ENCODE results near the gene NEK10. TPM values are rescaled to one million over a fixed set of nuclear protein-coding genes. Genes with fewer than 3 reads are reported as not detected.
"Not testable (repeated sequence)": the region's sequence is repeated elsewhere in the genome, so short reads cannot be mapped to it uniquely, and the experiment has no call there.

Gene NEK10
- total and polyA plus RNA-seq, 2 of the 4 experiments (the other 2 are of a cell fraction), result 2.2 to 6.6 TPM

GRCh38 chr3:27302891-27303290, 66.3 kb downstream of the NEK10 start:
- POLR2A ChIA-PET (ENCODE audit: unreplicated experiment), result no interaction called here

GRCh38 chr3:27298981-27299380, 70.2 kb downstream of the NEK10 start:
- H3K56ac ChIP-seq (ENCODE audit: extremely low read depth, insufficient read depth, low read length); H3K4me3 ChIP-seq (ENCODE audit: insufficient read depth, low read depth, low read length); H2AK9ac ChIP-seq (replicated peaks; ENCODE audit: low read depth, low read length, poor library complexity); H3K4ac ChIP-seq (ENCODE audit: low read depth, low read length); BruUV-seq (replicated peaks); H3K79me1 ChIP-seq (ENCODE audit: low read depth in 1 of 2, low read length in 2 of 2); H3K36me3 ChIP-seq (ENCODE audit: control insufficient read depth, insufficient read depth, low read length); H3K4me2 ChIP-seq (ENCODE audit: low read depth, low read length); H2AK5ac ChIP-seq (ENCODE audit: low read depth, low read length); H4K20me1 ChIP-seq (ENCODE audit: insufficient read depth, low read length); in situ Hi-C loops (cut with MboI; ENCODE audit: low sequenced_read_pairs); H3K9me3 ChIP-seq (ENCODE audit: control insufficient read depth, insufficient read depth, low read length); H3K23ac ChIP-seq (ENCODE audit: low read depth, low read length); intact Hi-C loops (cut with micrococcal nuclease); H3K9me1 ChIP-seq (ENCODE audit: insufficient read depth, low read length); H2BK5ac ChIP-seq (ENCODE audit: low read depth, low read length, poor library complexity, severe bottlenecking); H2BK20ac ChIP-seq (ENCODE audit: low read depth, low read length); H3K14ac ChIP-seq (replicated peaks; ENCODE audit: low read depth, low read length); H2BK15ac ChIP-seq (ENCODE audit: low read depth, low read length); H3K9ac ChIP-seq (ENCODE audit: low read depth, low read length); H4K91ac ChIP-seq (ENCODE audit: insufficient read depth, low read depth, low read length); H4K8ac ChIP-seq (ENCODE audit: low read depth in 2 of 2, low read length in 2 of 2); DNase-seq; H2AFZ ChIP-seq (replicated peaks; ENCODE audit: low read length, poor library complexity); H3K18ac ChIP-seq (ENCODE audit: low read depth, low read length); POLR2A ChIA-PET (ENCODE audit: unreplicated experiment); H4K5ac ChIP-seq (ENCODE audit: low read depth, low read length); ATAC-seq (ENCODE audit: low read depth); H3K27ac ChIP-seq (ENCODE audit: insufficient read depth, low read length); H3K4me1 ChIP-seq (ENCODE audit: control insufficient read depth, insufficient read depth, low read length); H3K27me3 ChIP-seq (ENCODE audit: control insufficient read depth, insufficient read depth, low read length); CTCF ChIA-PET; dilution Hi-C loops (cut with HindIII; ENCODE audit: low sequenced_read_pairs, unreplicated experiment); H2BK120ac ChIP-seq (ENCODE audit: low read depth, low read length): not testable (repeated sequence)
- WGBS, 2 experiments (ENCODE audit: extremely low coverage in 2 of 2, insufficient read length in 1 of 2), result 80% methylated on average over 2 of the region's 2 CpGs; no CpG with 5 or more reads in 1 of the 2 experiments

More at GRCh38 chr3:27302891-27303290, 66.3 kb downstream of the NEK10 start:
- Histone ChIP-seq H3K9me1 (ENCODE audit: insufficient read depth, low read length) (no peaks in the 10 kb centered on the region), H3K14ac (replicated peaks; ENCODE audit: low read depth, low read length) (no peak overlapping the region), H3K4me2 (ENCODE audit: low read depth, low read length) (no peak overlapping the region), H3K27me3 (ENCODE audit: control insufficient read depth, insufficient read depth, low read length) (no peaks in the 10 kb centered on the region), H3K4ac (ENCODE audit: low read depth, low read length) (no peak overlapping the region), H2BK5ac (ENCODE audit: low read depth, low read length, poor library complexity, severe bottlenecking) (no peak overlapping the region), H3K36me3 (ENCODE audit: control insufficient read depth, insufficient read depth, low read length) (peaks cover 7% of the 10 kb centered on the region), H2BK15ac (ENCODE audit: low read depth, low read length) (no peak overlapping the region), H3K9ac (ENCODE audit: low read depth, low read length) (no peak overlapping the region), H3K27ac (ENCODE audit: insufficient read depth, low read length) (no peak overlapping the region), H2AK5ac (ENCODE audit: low read depth, low read length) (no peak overlapping the region), H3K9me3 (ENCODE audit: control insufficient read depth, insufficient read depth, low read length) (peaks cover 7% of the 10 kb centered on the region), H3K23ac (ENCODE audit: low read depth, low read length) (no peak overlapping the region), H2AK9ac (replicated peaks; ENCODE audit: low read depth, low read length, poor library complexity) (no peak overlapping the region), H3K79me1 (ENCODE audit: low read depth in 1 of 2, low read length in 2 of 2) (no peaks in the 10 kb centered on the region), H4K5ac (ENCODE audit: low read depth, low read length) (no peak overlapping the region), H4K8ac (ENCODE audit: low read depth in 2 of 2, low read length in 2 of 2) (no peak overlapping the region), H4K20me1 (ENCODE audit: insufficient read depth, low read length) (no peaks in the 10 kb centered on the region), H3K56ac (ENCODE audit: extremely low read depth, insufficient read depth, low read length) (no peak overlapping the region), H2BK120ac (ENCODE audit: low read depth, low read length) (no peak overlapping the region), H4K91ac (ENCODE audit: insufficient read depth, low read depth, low read length) (no peak overlapping the region), H2BK20ac (ENCODE audit: low read depth, low read length) (no peak overlapping the region), H3K4me1 (ENCODE audit: control insufficient read depth, insufficient read depth, low read length) (no peaks in the 10 kb centered on the region), H3K18ac (ENCODE audit: low read depth, low read length) (no peak overlapping the region), H2AFZ (replicated peaks; ENCODE audit: low read length, poor library complexity) (no peak overlapping the region), H3K4me3 (ENCODE audit: insufficient read depth, low read depth, low read length) (no peak overlapping the region)
- ATAC-seq (ENCODE audit: low read depth), result no peak
- BruUV-seq (replicated peaks), result no TSS peak
- dilution Hi-C loops (cut with HindIII; ENCODE audit: low sequenced_read_pairs, unreplicated experiment) (no loop called here), intact Hi-C loops (cut with micrococcal nuclease) (no loop called here), in situ Hi-C loops (cut with MboI; ENCODE audit: low sequenced_read_pairs) (no loop called here)
- CTCF ChIA-PET, result interaction anchor here (1.5 kb wide), 1 partner anchor 10 kb away, joined by 5 read pairs; no protein-coding TSS in a partner anchor
- DNase-seq, result no peak
- TF ChIP-seq FOS (IDR thresholded peaks at IDR 0.05; ENCODE audit: low read depth, low read length), result no peak
- TF ChIP-seq CEBPB (IDR thresholded peaks at IDR 0.05; ENCODE audit: low read depth, low read length), result no peak
- TF ChIP-seq POLR2A (IDR thresholded peaks at IDR 0.05; ENCODE audit: low read depth, low read length), result no peak
- no peak for TF ChIP-seq CTCF (conservative IDR thresholded peaks at IDR 0.05; ENCODE audit: low read depth, low read length)
- TF ChIP-seq RCOR1 (IDR thresholded peaks at IDR 0.05; ENCODE audit: insufficient replicate concordance, low read length), result no peak
- TF ChIP-seq CHD1 (IDR thresholded peaks at IDR 0.05; ENCODE audit: low read depth, low read length), result no peak
- WGBS, 2 experiments (ENCODE audit: extremely low coverage in 2 of 2, insufficient read length in 1 of 2), result no CpG with 5 or more reads among the region's 1 CpG
